Fibroblast of pulmonary artery (primary cell): ENCODE results near the gene DST.

Experiments used
- DNase-seq: peaks from one replicate; pipeline ENCODE4 v3.0.0-alpha.2; 2010; ENCODE audit warnings: low read depth
- H3K4me3 ChIP-seq: replicated peaks from 2 replicates; pipeline ENCODE4 v1.5.1; 2011; ENCODE audit warnings: low read depth, mild to moderate bottlenecking, control low read depth, low read length, moderate library complexity
- CTCF ChIP-seq: IDR thresholded peaks from 2 replicates; pipeline ENCODE4 v1.5.1; 2011; ENCODE audit warnings: mild to moderate bottlenecking, control low read depth, low read length, inconsistent platforms; ENCODE audit errors: missing control alignments

Gene DST

GRCh38 chr6:56475736-56476457 lies 166.8 kb downstream of the DST start:
- DNase-seq: peak; percentile 54
- TF ChIP-seq CTCF: no peak
- no peak overlapping the region for H3K4me3 ChIP-seq

GRCh38 chr6:56474532-56474931 lies 168.2 kb downstream of the DST start:
- DNase-seq: no peak
- TF ChIP-seq CTCF: no peak
- no peak overlapping the region for H3K4me3 ChIP-seq

GRCh38 chr6:56463443-56463842 lies 179.2 kb downstream of the DST start:
- no peak for TF ChIP-seq CTCF
- no peak overlapping the region for H3K4me3 ChIP-seq
- DNase-seq: no peak

- no peak overlapping the region for H3K4me3 ChIP-seq
- no peak for DNase-seq
- TF ChIP-seq CTCF: no peak
Observed at GRCh38 chr6:56459030-56459805, 183.5 kb downstream of the DST start.

GRCh38 chr6:56458324-56458884 lies 184.3 kb downstream of the DST start:
- no peak for DNase-seq
- H3K4me3 ChIP-seq: no peak overlapping the region
- TF ChIP-seq CTCF: no peak

- DNase-seq: no peak
- no peak overlapping the region for H3K4me3 ChIP-seq
- TF ChIP-seq CTCF: no peak
Observed at GRCh38 chr6:56456785-56457184, 185.9 kb downstream of the DST start.
